Breast epithelium (tissue), 3 donors: Measurements from ENCODE around the gene SOX8.

ENCODE experiments used
- CTCF ChIP-seq, 3 donors: fragments of 450-650 bp; IDR thresholded peaks; one replicate each; pipeline ENCODE4 v1.5.1; 2016 to 2017; ENCODE audit warnings: antibody characterized with exemption in 3 of 3, mild to moderate bottlenecking in 3 of 3, moderate library complexity in 3 of 3
- POLR2A ChIP-seq: fragments of 450-650 bp; IDR thresholded peaks from one replicate; pipeline ENCODE4 v1.6.1; 2016; ENCODE audit warnings: antibody characterized with exemption, mild to moderate bottlenecking, moderate library complexity
- POLR2AphosphoS5 ChIP-seq, 3 donors: sonication (generic); formaldehyde crosslinking; IDR thresholded peaks; one replicate each; pipeline ENCODE4 v1.6.1; 2017; ENCODE audit warnings: antibody characterized with exemption in 3 of 3

GRCh38 chr16:981695-982144 is at the start of gene SOX8:
- TF ChIP-seq CTCF (IDR thresholded peaks at IDR 0.05) (no peak), POLR2A (no peak), POLR2AphosphoS5 (IDR thresholded peaks at IDR 0.05) (no peak)
